WTC11 (cell line): ENCODE results near the gene HTRA2. TPM values are rescaled to one million over a fixed set of nuclear protein-coding genes. Genes with fewer than 3 reads are reported as not detected.

ENCODE experiments used
- ATAC-seq: fragments of 200-7000 bp; cut with Tn5 transposase; 2 replicates; pipeline ENCODE4 v1.10.0; 2021; ENCODE audit warnings: mild to moderate bottlenecking, moderate library complexity
- CTCF ChIA-PET: fragments of 300-600 bp; sonication (Branson Sonifier 250); formaldehyde crosslinking; loops from one replicate; lab custom pipeline; 2021; ENCODE audit warnings: antibody characterized with exemption; lab: Charles Lee
- POLR2A ChIA-PET: fragments of 350-600 bp; sonication (Branson Sonifier 250); formaldehyde crosslinking; loops from one replicate; lab custom pipeline; 2021; ENCODE audit warnings: antibody characterized with exemption; lab: Charles Lee
- DNase-seq: peaks from one replicate; pipeline ENCODE4 v3.0.0; 2021; ENCODE audit warnings: low spot score
- H3K27ac Mint-ChIP-seq: 2 replicates; pipeline ENCODE4 v1.8.0; 2021; ENCODE audit warnings: mixed read lengths
- H3K27me3 Mint-ChIP-seq: 2 replicates; pipeline ENCODE4 v1.8.0; 2021; ENCODE audit warnings: low read depth, mild to moderate bottlenecking, moderate library complexity, mixed read lengths
- H3K36me3 Mint-ChIP-seq: 2 replicates; pipeline ENCODE4 v1.8.0; 2021; ENCODE audit warnings: mixed read lengths
- H3K4me1 Mint-ChIP-seq: 2 replicates; pipeline ENCODE4 v1.8.0; 2022; ENCODE audit warnings: mixed read lengths
- H3K4me3 Mint-ChIP-seq: 2 replicates; pipeline ENCODE4 v1.8.0; 2021; ENCODE audit warnings: mild to moderate bottlenecking, moderate library complexity, mixed read lengths
- H3K9me3 Mint-ChIP-seq: 2 replicates; pipeline ENCODE4 v1.8.0; 2021; ENCODE audit warnings: mixed read lengths
- ARID4B ChIP-seq: sonication (generic); formaldehyde crosslinking; IDR thresholded peaks from 2 replicates; pipeline ENCODE4 v1.8.0; 2023; ENCODE audit warnings: missing genetic modification reagents, mild to moderate bottlenecking, borderline replicate concordance
- EMX1 ChIP-seq: fragments of 250-450 bp; sonication (Bioruptor Pico); IDR thresholded peaks from 2 replicates; pipeline ENCODE4 v1.8.0; 2021; ENCODE audit warnings: mild to moderate bottlenecking
- ERG ChIP-seq: fragments of 250-450 bp; sonication (Bioruptor Pico); IDR thresholded peaks from 2 replicates; pipeline ENCODE4 v1.8.0; 2021; ENCODE audit warnings: mild to moderate bottlenecking
- GABPB1 ChIP-seq: sonication (generic); formaldehyde crosslinking; IDR thresholded peaks from 2 replicates; pipeline ENCODE4 v1.8.1; 2023; ENCODE audit warnings: mild to moderate bottlenecking, missing genetic modification reagents
- IRF1 ChIP-seq: sonication (generic); formaldehyde crosslinking; IDR thresholded peaks from 2 replicates; pipeline ENCODE4 v1.8.0; 2023; ENCODE audit warnings: missing genetic modification reagents
- KAT7 ChIP-seq: sonication (generic); formaldehyde crosslinking; IDR thresholded peaks from 2 replicates; pipeline ENCODE4 v1.8.1; 2023; ENCODE audit warnings: missing genetic modification reagents, mild to moderate bottlenecking, borderline replicate concordance
- NR3C1 ChIP-seq: sonication (generic); formaldehyde crosslinking; conservative IDR thresholded peaks from 2 replicates; pipeline ENCODE4 v1.8.1; 2023; ENCODE audit warnings: low read depth, mild to moderate bottlenecking, missing genetic modification reagents
- RELA ChIP-seq: sonication (generic); formaldehyde crosslinking; IDR thresholded peaks from 2 replicates; pipeline ENCODE4 v1.8.1; 2022; ENCODE audit warnings: missing genetic modification reagents, mild to moderate bottlenecking, borderline replicate concordance
- SMAD3 ChIP-seq: sonication (generic); formaldehyde crosslinking; IDR thresholded peaks from 2 replicates; pipeline ENCODE4 v1.8.0; 2022; ENCODE audit warnings: missing genetic modification reagents, mild to moderate bottlenecking, borderline replicate concordance
- ZBTB21 ChIP-seq: sonication (generic); formaldehyde crosslinking; IDR thresholded peaks from 2 replicates; pipeline ENCODE4 v1.8.1; 2023; ENCODE audit warnings: mild to moderate bottlenecking, missing genetic modification reagents, borderline replicate concordance
- ZNF121 ChIP-seq: sonication (generic); formaldehyde crosslinking; IDR thresholded peaks from 2 replicates; pipeline ENCODE4 v1.8.0; 2023; ENCODE audit warnings: missing genetic modification reagents
- ZNF219 ChIP-seq: sonication (generic); formaldehyde crosslinking; IDR thresholded peaks from 2 replicates; pipeline ENCODE4 v1.8.0; 2023; ENCODE audit warnings: missing genetic modification reagents, mild to moderate bottlenecking, borderline replicate concordance
- ZNF232 ChIP-seq: sonication (generic); formaldehyde crosslinking; IDR thresholded peaks from 2 replicates; pipeline ENCODE4 v1.8.0; 2022; ENCODE audit warnings: mild to moderate bottlenecking, missing genetic modification reagents
- ZNF396 ChIP-seq: fragments of 250-450 bp; sonication (Bioruptor Pico); IDR thresholded peaks from 2 replicates; pipeline ENCODE4 v1.8.0; 2021; ENCODE audit warnings: mild to moderate bottlenecking, moderate library complexity, borderline replicate concordance
- total RNA-seq: library from RNA; stranded (reverse); gene quantifications from 3 replicates; pipeline ENCODE4 v1.2.3, GENCODE V29; 2021
- TF ChIP-seq, protein P1 (sequence below): sonication (generic); formaldehyde crosslinking; IDR thresholded peaks from 2 replicates; pipeline ENCODE4 v1.8.1; 2022; ENCODE audit warnings: mild to moderate bottlenecking, moderate library complexity, missing genetic modification reagents
- TF ChIP-seq, protein P2 (sequence below): sonication (generic); formaldehyde crosslinking; IDR thresholded peaks from 2 replicates; pipeline ENCODE4 v1.8.0; 2022; ENCODE audit warnings: mild to moderate bottlenecking, missing genetic modification reagents
- TF ChIP-seq, protein P3 (sequence below): fragments of 200-600 bp; IDR thresholded peaks from 2 replicates; pipeline ENCODE4 v1.8.0; 2022; ENCODE audit warnings: antibody characterized with exemption
- TF ChIP-seq, protein P4 (sequence below): sonication (generic); formaldehyde crosslinking; IDR thresholded peaks from 2 replicates; pipeline ENCODE4 v1.8.0; 2022; ENCODE audit warnings: mild to moderate bottlenecking, missing genetic modification reagents

HTRA2 gene
- total RNA-seq, 1 experiment from 2014 or later, result 30.0 TPM

DNA sequence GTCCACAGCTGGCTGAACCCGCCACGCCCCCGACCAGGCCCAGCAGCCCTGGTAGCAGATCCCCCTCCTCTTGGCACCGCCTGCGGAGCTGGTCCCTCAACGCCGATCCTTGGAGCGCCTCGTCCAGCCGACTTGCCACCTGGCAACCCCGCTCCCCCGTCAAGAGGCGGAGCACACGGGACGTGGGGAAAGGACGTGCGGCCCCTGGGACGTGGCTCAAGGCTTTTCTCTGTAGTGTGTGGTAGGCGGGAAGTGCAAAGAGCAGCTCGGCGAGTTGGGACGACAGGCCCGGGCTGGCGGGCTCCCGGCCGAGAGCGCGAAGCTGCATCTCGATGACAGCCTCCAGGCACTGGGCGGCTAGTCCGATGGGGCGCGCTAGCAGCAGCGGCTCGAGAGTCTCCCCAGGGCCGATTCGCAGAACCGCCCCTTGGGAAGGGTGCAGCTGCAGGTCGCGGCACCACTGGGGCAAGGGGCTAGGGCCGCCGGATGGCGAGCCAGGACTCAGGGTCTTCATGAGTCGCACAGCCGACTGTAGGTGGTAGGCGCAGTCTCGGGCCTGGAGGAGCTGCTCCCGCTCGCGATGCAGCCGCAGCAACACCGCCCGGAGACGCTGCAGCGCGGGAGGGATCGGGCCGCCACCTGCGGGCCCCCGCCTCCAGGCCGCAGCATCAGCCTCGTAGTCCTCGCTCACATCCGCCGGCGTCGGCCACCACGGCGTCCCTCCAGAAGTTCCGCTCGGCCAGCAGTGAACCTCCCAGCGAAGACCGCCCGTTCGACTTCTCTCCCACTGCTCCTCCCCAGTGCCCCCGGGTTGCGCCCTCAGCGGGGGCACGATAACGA lies 47.6 kb upstream of the HTRA2 start:
- POLR2A ChIA-PET, result interaction anchor here (0.5 to 2.2 kb wide), 6 partner anchors 10 to 61 kb away, joined by 4 to 13 read pairs (median 5); partner anchors contain the start of genes C2orf81, DQX1, LBX2 and MRPL53
- DNase-seq, result peak; percentile 66
- Mint-ChIP-seq H3K27ac (peak overlapping the region; percentile 100), H3K4me3 (peak overlapping the region; percentile 100)
- TF ChIP-seq IRF1 (CRISPR knock-in tag) (0 out of 2 replicates have a peak, but pooled peaks have one; percentile 21), ARID4B (CRISPR knock-in tag) (0 out of 2 replicates have a peak, but pooled peaks have one; percentile 10), ZBTB21 (CRISPR knock-in tag) (peak; percentile 40; the same call in 1 of the 2 replicates), ZNF121 (CRISPR knock-in tag) (no peak), RELA (CRISPR knock-in tag) (peak; percentile 81; the same call in 1 of the 2 replicates), ZNF396 (CRISPR knock-in tag) (no peak)
- TF ChIP-seq, protein P1, sequence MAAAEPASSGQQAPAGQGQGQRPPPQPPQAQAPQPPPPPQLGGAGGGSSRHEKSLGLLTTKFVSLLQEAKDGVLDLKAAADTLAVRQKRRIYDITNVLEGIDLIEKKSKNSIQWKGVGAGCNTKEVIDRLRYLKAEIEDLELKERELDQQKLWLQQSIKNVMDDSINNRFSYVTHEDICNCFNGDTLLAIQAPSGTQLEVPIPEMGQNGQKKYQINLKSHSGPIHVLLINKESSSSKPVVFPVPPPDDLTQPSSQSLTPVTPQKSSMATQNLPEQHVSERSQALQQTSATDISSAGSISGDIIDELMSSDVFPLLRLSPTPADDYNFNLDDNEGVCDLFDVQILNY, result peak; percentile 62
- TF ChIP-seq, all 79 proteins: peak for 5
- H3K36me3 Mint-ChIP-seq, result peaks cover 22% of the 10 kb centered on the region
- H3K4me1 Mint-ChIP-seq, result peaks cover 10% of the 10 kb centered on the region
- H3K27me3 Mint-ChIP-seq, result no peaks in the 10 kb centered on the region
- ATAC-seq, result peak; percentile 21
- H3K9me3 Mint-ChIP-seq, result no peaks in the 10 kb centered on the region
- CTCF ChIA-PET, result interaction anchor here (0.8 to 4.6 kb wide), 25 partner anchors 9 to 193 kb away, joined by 3 to 43 read pairs (median 7); partner anchors contain the start of genes AUP1, DQX1, HTRA2 and INO80B

DNA sequence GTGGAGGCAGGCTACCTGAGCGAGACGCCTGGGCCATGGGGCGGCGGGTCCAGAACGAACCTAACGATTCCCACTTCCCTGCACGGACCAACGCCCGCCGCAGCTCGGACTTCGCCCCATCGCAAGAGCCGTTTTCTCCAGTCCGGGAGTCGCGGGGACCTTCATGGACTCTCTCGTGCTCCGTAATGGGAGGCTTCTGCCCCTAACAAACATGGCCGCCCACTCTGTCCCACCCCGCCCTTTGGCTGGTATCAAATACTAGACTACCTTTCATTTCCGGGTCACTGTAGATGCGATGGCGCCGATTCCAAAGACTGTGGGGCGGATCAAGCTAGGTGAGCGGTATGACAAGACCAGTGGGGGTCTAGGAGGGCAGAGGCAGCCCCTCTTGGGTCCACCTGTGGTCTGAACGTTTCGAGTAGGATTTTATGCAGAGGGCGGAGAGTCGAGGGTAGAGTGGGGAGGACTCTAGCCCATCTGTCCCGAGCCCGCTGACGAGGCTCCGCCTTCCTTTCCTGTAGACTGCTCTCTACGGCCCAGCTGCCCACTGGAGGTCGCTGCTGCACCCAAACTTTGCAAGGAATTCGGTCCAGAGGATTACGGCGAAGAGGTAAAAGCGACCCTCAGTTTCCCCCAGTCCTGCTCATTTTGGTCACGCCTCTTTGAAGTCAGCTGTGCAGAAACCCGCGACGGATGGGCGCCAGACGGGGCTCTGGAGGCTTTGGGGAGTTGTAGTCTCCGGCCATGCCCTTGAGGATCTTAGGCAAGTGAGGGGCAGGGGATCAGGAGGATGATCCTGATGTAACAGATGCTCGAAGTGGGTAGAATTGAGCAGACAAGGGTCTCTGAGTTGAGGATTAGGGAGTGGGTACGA lies 46.7 kb upstream of the HTRA2 start, which contains the start of the genes CCDC142 and TTC31:
TSS of gene CCDC142 (minus strand) at position 198 of the 874 bp plus-strand sequence. CDS start at position 37, 161 bp downstream.
TSS of gene TTC31 (plus strand) at position 281 of the 874 bp plus-strand sequence. CDS start at position 296, 15 bp downstream.
- peak within 1 kb of the TSS; percentile 100 for H3K27ac Mint-ChIP-seq
- ATAC-seq (peak; percentile 91), DNase-seq (peak; percentile 96)
- CTCF ChIA-PET, result interaction anchor here (0.8 to 4.6 kb wide), 26 partner anchors 10 to 192 kb away, joined by 3 to 43 read pairs (median 6); partner anchors contain the start of genes AUP1, DQX1, HTRA2 and INO80B
- no peaks in the 10 kb centered on the region for H3K27me3 Mint-ChIP-seq
- peaks cover 22% of the 10 kb centered on the region for H3K36me3 Mint-ChIP-seq
- POLR2A ChIA-PET, result interaction anchor here (0.6 to 2.2 kb wide), 9 partner anchors 11 to 162 kb away, joined by 3 to 13 read pairs (median 4); partner anchors contain the start of genes C2orf81, DQX1, LBX2 and MRPL53
- no peaks in the 10 kb centered on the region for H3K9me3 Mint-ChIP-seq
- peaks cover 10% of the 10 kb centered on the region for H3K4me1 Mint-ChIP-seq
- H3K4me3 Mint-ChIP-seq, result peak within 1 kb of the TSS; percentile 100
- TF ChIP-seq ERG (CRISPR knock-in tag), result no peak
- TF ChIP-seq SMAD3, result peak; percentile 13; the same call in 1 of the 2 replicates
- TF ChIP-seq, protein P2, sequence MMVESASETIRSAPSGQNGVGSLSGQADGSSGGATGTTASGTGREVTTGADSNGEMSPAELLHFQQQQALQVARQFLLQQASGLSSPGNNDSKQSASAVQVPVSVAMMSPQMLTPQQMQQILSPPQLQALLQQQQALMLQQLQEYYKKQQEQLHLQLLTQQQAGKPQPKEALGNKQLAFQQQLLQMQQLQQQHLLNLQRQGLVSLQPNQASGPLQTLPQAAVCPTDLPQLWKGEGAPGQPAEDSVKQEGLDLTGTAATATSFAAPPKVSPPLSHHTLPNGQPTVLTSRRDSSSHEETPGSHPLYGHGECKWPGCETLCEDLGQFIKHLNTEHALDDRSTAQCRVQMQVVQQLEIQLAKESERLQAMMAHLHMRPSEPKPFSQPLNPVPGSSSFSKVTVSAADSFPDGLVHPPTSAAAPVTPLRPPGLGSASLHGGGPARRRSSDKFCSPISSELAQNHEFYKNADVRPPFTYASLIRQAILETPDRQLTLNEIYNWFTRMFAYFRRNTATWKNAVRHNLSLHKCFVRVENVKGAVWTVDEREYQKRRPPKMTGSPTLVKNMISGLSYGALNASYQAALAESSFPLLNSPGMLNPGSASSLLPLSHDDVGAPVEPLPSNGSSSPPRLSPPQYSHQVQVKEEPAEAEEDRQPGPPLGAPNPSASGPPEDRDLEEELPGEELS, result peak; percentile 7; the same call in 1 of the 2 replicates
- TF ChIP-seq EMX1, result no peak
- TF ChIP-seq KAT7 (CRISPR knock-in tag), result 0 out of 2 replicates have a peak, but pooled peaks have one; percentile 62
- no peak for TF ChIP-seq NR3C1 (CRISPR knock-in tag)
- TF ChIP-seq GABPB1 (CRISPR knock-in tag), result peak; percentile 79
- TF ChIP-seq, protein P3, sequence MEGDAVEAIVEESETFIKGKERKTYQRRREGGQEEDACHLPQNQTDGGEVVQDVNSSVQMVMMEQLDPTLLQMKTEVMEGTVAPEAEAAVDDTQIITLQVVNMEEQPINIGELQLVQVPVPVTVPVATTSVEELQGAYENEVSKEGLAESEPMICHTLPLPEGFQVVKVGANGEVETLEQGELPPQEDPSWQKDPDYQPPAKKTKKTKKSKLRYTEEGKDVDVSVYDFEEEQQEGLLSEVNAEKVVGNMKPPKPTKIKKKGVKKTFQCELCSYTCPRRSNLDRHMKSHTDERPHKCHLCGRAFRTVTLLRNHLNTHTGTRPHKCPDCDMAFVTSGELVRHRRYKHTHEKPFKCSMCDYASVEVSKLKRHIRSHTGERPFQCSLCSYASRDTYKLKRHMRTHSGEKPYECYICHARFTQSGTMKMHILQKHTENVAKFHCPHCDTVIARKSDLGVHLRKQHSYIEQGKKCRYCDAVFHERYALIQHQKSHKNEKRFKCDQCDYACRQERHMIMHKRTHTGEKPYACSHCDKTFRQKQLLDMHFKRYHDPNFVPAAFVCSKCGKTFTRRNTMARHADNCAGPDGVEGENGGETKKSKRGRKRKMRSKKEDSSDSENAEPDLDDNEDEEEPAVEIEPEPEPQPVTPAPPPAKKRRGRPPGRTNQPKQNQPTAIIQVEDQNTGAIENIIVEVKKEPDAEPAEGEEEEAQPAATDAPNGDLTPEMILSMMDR, result peak; percentile 68
- TF ChIP-seq, protein P4, sequence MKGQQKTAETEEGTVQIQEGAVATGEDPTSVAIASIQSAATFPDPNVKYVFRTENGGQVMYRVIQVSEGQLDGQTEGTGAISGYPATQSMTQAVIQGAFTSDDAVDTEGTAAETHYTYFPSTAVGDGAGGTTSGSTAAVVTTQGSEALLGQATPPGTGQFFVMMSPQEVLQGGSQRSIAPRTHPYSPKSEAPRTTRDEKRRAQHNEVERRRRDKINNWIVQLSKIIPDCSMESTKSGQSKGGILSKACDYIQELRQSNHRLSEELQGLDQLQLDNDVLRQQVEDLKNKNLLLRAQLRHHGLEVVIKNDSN (CRISPR knock-in tag), result peak; percentile 63; the same call in 1 of the 2 replicates
- TF ChIP-seq ZNF232 (CRISPR knock-in tag), result peak; percentile 14; the same call in 1 of the 2 replicates
- no peak for TF ChIP-seq ZNF219 (CRISPR knock-in tag)
